Hepatocyte (in vitro differentiated cells): ENCODE results near the gene ABLIM1.

Source experiments
- EZH2 ChIP-seq: fragments of 200-600 bp; sonication (generic); IDR thresholded peaks from 2 replicates; pipeline ENCODE4 v1.6.1; 2016; ENCODE audit warnings: antibody characterized with exemption, mild to moderate bottlenecking, borderline replicate concordance
- TF ChIP-seq, protein P1 (sequence below): fragments of 200-600 bp; sonication (generic); IDR thresholded peaks from 2 replicates; pipeline ENCODE4 v1.5.1; 2016; ENCODE audit warnings: antibody characterized with exemption, mild to moderate bottlenecking; ENCODE audit not compliant: poor library complexity

DNA sequence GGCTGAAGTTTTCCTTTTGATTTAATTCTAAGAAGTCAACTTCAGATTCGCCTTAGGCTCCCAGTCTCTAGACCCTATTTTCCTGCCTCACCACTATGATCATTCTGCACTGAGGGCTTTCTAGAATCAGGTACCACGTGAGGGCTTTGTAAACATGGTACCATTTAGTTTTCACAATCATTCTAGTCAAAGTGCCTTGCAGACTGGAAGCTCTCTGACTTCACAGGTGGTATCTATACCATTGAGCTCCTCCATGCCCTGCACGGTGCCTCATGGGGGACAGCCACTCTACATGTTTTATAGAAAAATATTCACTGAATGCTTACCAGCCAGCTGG, 106.5 kb downstream of the ABLIM1 start:
- TF ChIP-seq, protein P1, sequence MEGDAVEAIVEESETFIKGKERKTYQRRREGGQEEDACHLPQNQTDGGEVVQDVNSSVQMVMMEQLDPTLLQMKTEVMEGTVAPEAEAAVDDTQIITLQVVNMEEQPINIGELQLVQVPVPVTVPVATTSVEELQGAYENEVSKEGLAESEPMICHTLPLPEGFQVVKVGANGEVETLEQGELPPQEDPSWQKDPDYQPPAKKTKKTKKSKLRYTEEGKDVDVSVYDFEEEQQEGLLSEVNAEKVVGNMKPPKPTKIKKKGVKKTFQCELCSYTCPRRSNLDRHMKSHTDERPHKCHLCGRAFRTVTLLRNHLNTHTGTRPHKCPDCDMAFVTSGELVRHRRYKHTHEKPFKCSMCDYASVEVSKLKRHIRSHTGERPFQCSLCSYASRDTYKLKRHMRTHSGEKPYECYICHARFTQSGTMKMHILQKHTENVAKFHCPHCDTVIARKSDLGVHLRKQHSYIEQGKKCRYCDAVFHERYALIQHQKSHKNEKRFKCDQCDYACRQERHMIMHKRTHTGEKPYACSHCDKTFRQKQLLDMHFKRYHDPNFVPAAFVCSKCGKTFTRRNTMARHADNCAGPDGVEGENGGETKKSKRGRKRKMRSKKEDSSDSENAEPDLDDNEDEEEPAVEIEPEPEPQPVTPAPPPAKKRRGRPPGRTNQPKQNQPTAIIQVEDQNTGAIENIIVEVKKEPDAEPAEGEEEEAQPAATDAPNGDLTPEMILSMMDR = no peak
- TF ChIP-seq EZH2 = no peak
